ENCODE results near the gene TRERF1. TPM values are rescaled to one million over a fixed set of nuclear protein-coding genes. Genes with fewer than 3 reads are reported as not detected.
A peak's percentile ranks its signal among the peaks of the same experiment; 100 is the strongest.
"Not testable (repeated sequence)": the region's sequence is repeated elsewhere in the genome, so short reads cannot be mapped to it uniquely, and the experiment has no call there.

TRERF1 gene
- polyA plus RNA-seq, 1 donor (not counting 4 experiments of a cell fraction or from before 2014, with no cell fraction given), result 4.8 TPM

DNA sequence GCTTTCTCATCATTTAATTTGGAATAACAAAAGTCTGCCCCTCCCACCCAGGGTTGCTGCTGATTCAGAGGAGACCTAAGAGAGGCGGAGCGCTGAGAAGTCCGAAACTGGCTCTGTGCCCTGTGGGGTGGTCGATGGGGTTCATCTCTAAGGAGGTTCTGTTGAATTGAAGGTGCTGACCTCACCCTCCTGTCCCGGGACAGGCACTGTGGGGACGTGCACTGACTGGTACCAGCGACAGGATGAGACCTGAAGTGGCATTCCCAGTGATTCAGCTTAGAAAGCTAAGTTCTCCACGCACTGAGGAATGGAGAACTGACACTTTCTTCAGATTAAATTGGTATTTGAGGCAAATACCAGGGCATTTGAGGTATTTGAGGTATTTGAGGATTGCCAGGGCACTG, 258.2 kb downstream of the TRERF1 start:
- no peaks in the 10 kb centered on the region for H3K36me3 ChIP-seq (ENCODE audit: control insufficient read depth in 2 of 2, extremely low read depth in 1 of 2, insufficient read depth in 2 of 2, low read length in 2 of 2)
- no peak overlapping the region for H3K4me3 ChIP-seq (ENCODE audit: control insufficient read depth in 2 of 3, extremely low read depth in 1 of 3, insufficient read depth in 2 of 3, low read depth in 1 of 3, low read length in 3 of 3)
- no peaks in the 10 kb centered on the region for H3K79me2 ChIP-seq (ENCODE audit: control insufficient read depth, insufficient read depth, low read length)
- dilution Hi-C loops (cut with MboI; ENCODE audit: extremely low pct_ligation_motif_present, low sequenced_read_pairs), result no loop called here
- FAIRE-seq (peak; percentile 69), DNase-seq (ENCODE audit: low read depth, low spot score) (peak; percentile 71)
- H3K9me1 ChIP-seq (ENCODE audit: control insufficient read depth, extremely low read depth, insufficient read depth, low read length), result peaks cover 2% of the 10 kb centered on the region
- H4K20me1 ChIP-seq (ENCODE audit: control insufficient read depth, extremely low read depth, insufficient read depth, low read length), result no peaks in the 10 kb centered on the region
- H3K4me1 ChIP-seq (ENCODE audit: control insufficient read depth, extremely low read depth, insufficient read depth, low read length), result peaks cover 22% of the 10 kb centered on the region
- no peaks in the 10 kb centered on the region for H3K27me3 ChIP-seq (ENCODE audit: control insufficient read depth, extremely low read depth, insufficient read depth, low read length)
- no peak overlapping the region for H3K27ac ChIP-seq (ENCODE audit: control insufficient read depth, insufficient read depth, low read length)
- H3K9ac ChIP-seq (ENCODE audit: control insufficient read depth, extremely low read depth, insufficient read depth, low read length), result no peak overlapping the region
- no peak overlapping the region for H2AFZ ChIP-seq (ENCODE audit: control insufficient read depth, low read length)
- H3K4me2 ChIP-seq (ENCODE audit: control insufficient read depth, extremely low read depth, insufficient read depth, low read depth, low read length), result peak overlapping the region; percentile 43
- TF ChIP-seq EZH2 (IDR thresholded peaks at IDR 0.05; ENCODE audit: low read length), result no peak
- TF ChIP-seq, protein P1, sequence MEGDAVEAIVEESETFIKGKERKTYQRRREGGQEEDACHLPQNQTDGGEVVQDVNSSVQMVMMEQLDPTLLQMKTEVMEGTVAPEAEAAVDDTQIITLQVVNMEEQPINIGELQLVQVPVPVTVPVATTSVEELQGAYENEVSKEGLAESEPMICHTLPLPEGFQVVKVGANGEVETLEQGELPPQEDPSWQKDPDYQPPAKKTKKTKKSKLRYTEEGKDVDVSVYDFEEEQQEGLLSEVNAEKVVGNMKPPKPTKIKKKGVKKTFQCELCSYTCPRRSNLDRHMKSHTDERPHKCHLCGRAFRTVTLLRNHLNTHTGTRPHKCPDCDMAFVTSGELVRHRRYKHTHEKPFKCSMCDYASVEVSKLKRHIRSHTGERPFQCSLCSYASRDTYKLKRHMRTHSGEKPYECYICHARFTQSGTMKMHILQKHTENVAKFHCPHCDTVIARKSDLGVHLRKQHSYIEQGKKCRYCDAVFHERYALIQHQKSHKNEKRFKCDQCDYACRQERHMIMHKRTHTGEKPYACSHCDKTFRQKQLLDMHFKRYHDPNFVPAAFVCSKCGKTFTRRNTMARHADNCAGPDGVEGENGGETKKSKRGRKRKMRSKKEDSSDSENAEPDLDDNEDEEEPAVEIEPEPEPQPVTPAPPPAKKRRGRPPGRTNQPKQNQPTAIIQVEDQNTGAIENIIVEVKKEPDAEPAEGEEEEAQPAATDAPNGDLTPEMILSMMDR (optimal IDR thresholded peaks at IDR 0.05 in 1 of 3, IDR thresholded peaks at IDR 0.05 in 1 of 3, conservative IDR thresholded peaks at IDR 0.05 in 1 of 3; ENCODE audit: extremely low read depth in 1 of 3, insufficient read depth in 2 of 3, low read length in 3 of 3), result no peak
- H3K9me3 ChIP-seq (ENCODE audit: control insufficient read depth, low read depth, low read length), result no peaks in the 10 kb centered on the region

DNA sequence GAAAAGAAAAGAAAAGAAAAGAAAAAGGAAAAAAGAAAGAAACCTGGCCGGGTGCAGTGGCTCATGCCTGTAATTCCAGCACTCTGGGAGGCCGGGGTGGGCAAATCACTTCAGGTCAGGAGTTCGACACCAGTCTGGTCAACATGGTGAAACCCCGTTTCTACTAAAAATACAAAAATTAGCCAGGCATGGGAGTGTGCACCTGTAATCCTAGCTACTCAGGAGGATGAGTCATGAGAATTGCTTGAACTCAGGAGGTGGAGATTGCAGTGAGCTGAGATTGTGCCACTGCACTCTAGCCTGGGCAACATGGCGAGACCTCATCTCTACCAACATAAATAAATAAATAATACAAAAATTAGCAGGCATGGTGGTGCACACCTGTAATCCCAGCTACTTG, 259.3 kb downstream of the TRERF1 start:
- H3K9ac ChIP-seq (ENCODE audit: control insufficient read depth, extremely low read depth, insufficient read depth, low read length); DNase-seq (ENCODE audit: low read depth, low spot score); H3K9me3 ChIP-seq (ENCODE audit: control insufficient read depth, low read depth, low read length); H3K79me2 ChIP-seq (ENCODE audit: control insufficient read depth, insufficient read depth, low read length); H4K20me1 ChIP-seq (ENCODE audit: control insufficient read depth, extremely low read depth, insufficient read depth, low read length); H3K27me3 ChIP-seq (ENCODE audit: control insufficient read depth, extremely low read depth, insufficient read depth, low read length); dilution Hi-C loops (cut with MboI; ENCODE audit: extremely low pct_ligation_motif_present, low sequenced_read_pairs); H2AFZ ChIP-seq (ENCODE audit: control insufficient read depth, low read length); H3K9me1 ChIP-seq (ENCODE audit: control insufficient read depth, extremely low read depth, insufficient read depth, low read length); H3K36me3 ChIP-seq (ENCODE audit: control insufficient read depth in 2 of 2, extremely low read depth in 1 of 2, insufficient read depth in 2 of 2, low read length in 2 of 2); H3K27ac ChIP-seq (ENCODE audit: control insufficient read depth, insufficient read depth, low read length); H3K4me3 ChIP-seq (ENCODE audit: control insufficient read depth in 2 of 3, extremely low read depth in 1 of 3, insufficient read depth in 2 of 3, low read depth in 1 of 3, low read length in 3 of 3): not testable (repeated sequence)
- peak; percentile 48 for FAIRE-seq
- peaks cover 16% of the 10 kb centered on the region for H3K4me1 ChIP-seq (ENCODE audit: control insufficient read depth, extremely low read depth, insufficient read depth, low read length)
- peak overlapping the region; percentile 33 for H3K4me2 ChIP-seq (ENCODE audit: control insufficient read depth, extremely low read depth, insufficient read depth, low read depth, low read length)

DNA sequence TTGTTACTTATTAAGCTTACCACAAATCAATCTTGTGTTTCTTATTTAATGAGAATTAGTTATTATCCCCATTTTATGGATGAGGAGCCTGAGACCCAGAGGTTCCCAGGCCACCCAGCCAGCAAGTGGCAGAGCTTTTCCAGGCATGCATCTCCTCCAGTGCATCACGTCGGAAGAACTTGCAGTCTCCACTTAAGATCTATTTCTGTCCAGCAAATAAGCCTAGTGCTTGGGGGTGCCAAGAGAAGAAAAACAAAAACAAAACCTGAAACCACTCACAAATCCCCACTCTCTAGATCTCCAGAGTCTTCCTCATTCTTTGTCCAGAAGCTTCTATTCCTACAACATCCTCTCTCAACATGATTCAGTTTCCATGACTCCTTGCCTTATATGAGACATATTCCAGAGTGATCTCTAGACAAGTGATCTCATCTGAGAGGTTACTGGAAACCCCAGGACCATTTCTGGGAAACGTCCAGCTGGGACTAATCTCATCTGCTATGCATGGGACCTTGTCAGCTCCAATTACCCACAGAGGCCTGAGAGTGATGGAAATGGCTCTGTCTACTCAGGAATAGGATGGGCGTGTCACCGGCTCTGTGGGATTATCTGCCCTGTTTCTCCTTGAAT, 261.1 kb downstream of the TRERF1 start:
- DNase-seq (ENCODE audit: low read depth, low spot score), result no peak
- Histone ChIP-seq H3K79me2 (ENCODE audit: control insufficient read depth, insufficient read depth, low read length) (no peaks in the 10 kb centered on the region), H3K4me2 (ENCODE audit: control insufficient read depth, extremely low read depth, insufficient read depth, low read depth, low read length) (no peak overlapping the region), H4K20me1 (ENCODE audit: control insufficient read depth, extremely low read depth, insufficient read depth, low read length) (no peaks in the 10 kb centered on the region), H3K4me1 (ENCODE audit: control insufficient read depth, extremely low read depth, insufficient read depth, low read length) (peaks cover 16% of the 10 kb centered on the region), H3K4me3 (ENCODE audit: control insufficient read depth in 2 of 3, extremely low read depth in 1 of 3, insufficient read depth in 2 of 3, low read depth in 1 of 3, low read length in 3 of 3) (no peak overlapping the region), H3K27ac (ENCODE audit: control insufficient read depth, insufficient read depth, low read length) (no peak overlapping the region), H3K9me1 (ENCODE audit: control insufficient read depth, extremely low read depth, insufficient read depth, low read length) (peaks cover 2% of the 10 kb centered on the region), H3K27me3 (ENCODE audit: control insufficient read depth, extremely low read depth, insufficient read depth, low read length) (no peaks in the 10 kb centered on the region), H3K9ac (ENCODE audit: control insufficient read depth, extremely low read depth, insufficient read depth, low read length) (no peak overlapping the region), H3K36me3 (ENCODE audit: control insufficient read depth in 2 of 2, extremely low read depth in 1 of 2, insufficient read depth in 2 of 2, low read length in 2 of 2) (no peaks in the 10 kb centered on the region), H2AFZ (ENCODE audit: control insufficient read depth, low read length) (no peak overlapping the region), H3K9me3 (ENCODE audit: control insufficient read depth, low read depth, low read length) (no peaks in the 10 kb centered on the region)
- FAIRE-seq, result no peak
- dilution Hi-C loops (cut with MboI; ENCODE audit: extremely low pct_ligation_motif_present, low sequenced_read_pairs), result no loop called here
- TF ChIP-seq, protein P1 (optimal IDR thresholded peaks at IDR 0.05 in 1 of 3, IDR thresholded peaks at IDR 0.05 in 1 of 3, conservative IDR thresholded peaks at IDR 0.05 in 1 of 3; ENCODE audit: extremely low read depth in 1 of 3, insufficient read depth in 2 of 3, low read length in 3 of 3), result no peak
- TF ChIP-seq EZH2 (IDR thresholded peaks at IDR 0.05; ENCODE audit: low read length), result no peak

All from keratinocyte (primary cell).